ENCODE results near the gene KRT76.

The KRT76 gene

DNA sequence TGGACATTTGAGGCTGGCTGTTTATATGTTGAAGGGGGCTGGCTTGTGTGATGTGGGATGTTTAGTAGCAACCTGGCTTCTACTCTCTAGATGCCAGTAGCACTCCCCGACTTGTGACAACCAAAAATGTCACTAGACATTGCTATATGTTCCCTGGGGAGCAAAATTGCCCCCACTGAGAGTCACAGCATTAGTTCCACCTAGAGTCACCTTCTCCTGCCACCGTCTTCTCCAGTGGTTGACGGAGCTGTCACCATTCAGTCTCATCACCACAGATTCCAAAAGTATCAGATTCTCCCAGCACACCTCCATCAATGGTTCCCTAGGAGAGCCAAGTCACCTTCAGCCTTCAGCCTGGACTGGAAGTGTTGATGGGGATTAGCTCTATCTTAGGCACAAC lies 7.8 kb upstream of the KRT76 start:
- Histone ChIP-seq H3K9ac (ENCODE audit: low read length) (no peak overlapping the region), H3K4me3 (ENCODE audit: low read depth in 1 of 2, low read length in 2 of 2) (no peak overlapping the region), H3K36me3 (ENCODE audit: insufficient read depth, low read length) (no peaks in the 10 kb centered on the region), H3K9me3 (ENCODE audit: low read length) (no peaks in the 10 kb centered on the region), H3K4me1 (ENCODE audit: insufficient read depth, low read length) (no peaks in the 10 kb centered on the region), H3K27me3 (ENCODE audit: control insufficient read depth in 1 of 2, insufficient read depth in 2 of 2, low read length in 2 of 2) (peaks cover 0 to 7% of the 10 kb centered on the region in 2 donors), H3K27ac (ENCODE audit: low read depth, low read length) (no peak overlapping the region)

DNA sequence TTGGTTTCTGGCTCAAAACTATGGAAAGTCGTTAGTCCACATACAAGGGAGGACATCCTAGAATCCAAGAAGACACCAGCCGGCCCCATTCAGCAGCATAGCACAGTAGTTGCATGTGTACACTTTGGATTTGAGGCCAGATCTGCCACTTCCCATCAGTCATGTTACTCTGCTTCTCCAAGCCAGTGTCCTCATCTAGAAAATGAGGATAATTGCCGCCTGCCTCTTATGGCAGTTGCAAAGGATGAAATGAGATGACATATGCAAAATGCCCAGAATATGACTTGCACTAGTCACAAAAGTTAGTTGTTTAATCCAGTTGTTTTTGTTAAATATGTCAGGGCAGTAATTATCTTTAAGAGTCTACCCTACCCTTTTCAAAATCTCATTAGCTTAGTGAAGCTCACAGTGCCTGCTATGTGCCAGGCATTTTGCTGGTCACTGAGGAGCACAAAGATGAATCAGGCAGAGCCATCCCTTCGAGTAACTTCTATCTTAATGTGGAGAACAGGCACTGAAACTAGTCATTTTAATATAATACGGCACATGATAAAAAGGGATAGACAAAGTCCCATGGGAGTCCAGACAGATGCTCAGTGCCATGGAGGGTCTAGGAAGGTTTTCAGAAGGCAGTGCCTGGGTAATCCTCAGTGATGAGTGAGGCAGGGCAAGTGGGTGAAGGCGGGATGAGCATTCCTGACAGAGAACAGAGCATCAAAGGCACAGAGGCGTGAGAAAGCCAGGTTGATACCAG lies 6.6 kb upstream of the KRT76 start:
- Histone ChIP-seq H3K27ac (ENCODE audit: low read depth, low read length) (no peak overlapping the region), H3K4me3 (ENCODE audit: low read depth in 1 of 2, low read length in 2 of 2) (no peak overlapping the region), H3K4me1 (ENCODE audit: insufficient read depth, low read length) (no peaks in the 10 kb centered on the region), H3K36me3 (ENCODE audit: insufficient read depth, low read length) (no peaks in the 10 kb centered on the region), H3K9ac (ENCODE audit: low read length) (no peak overlapping the region), H3K9me3 (ENCODE audit: low read length) (no peaks in the 10 kb centered on the region), H3K27me3 (ENCODE audit: control insufficient read depth in 1 of 2, insufficient read depth in 2 of 2, low read length in 2 of 2) (no peaks in the 10 kb centered on the region)

GRCh38 chr12:52782502-52782901 lies 5.4 kb upstream of the KRT76 start:
- no peaks in the 10 kb centered on the region for H3K36me3 ChIP-seq (ENCODE audit: insufficient read depth, low read length)
- no peak overlapping the region for H3K4me3 ChIP-seq (ENCODE audit: low read depth in 1 of 2, low read length in 2 of 2)
- no peaks in the 10 kb centered on the region for H3K4me1 ChIP-seq (ENCODE audit: insufficient read depth, low read length)
- no peak overlapping the region for H3K27ac ChIP-seq (ENCODE audit: low read depth, low read length)
- H3K9ac ChIP-seq (ENCODE audit: low read length): no peak overlapping the region
- no peaks in the 10 kb centered on the region for H3K9me3 ChIP-seq (ENCODE audit: low read length)
- no peaks in the 10 kb centered on the region for H3K27me3 ChIP-seq (ENCODE audit: control insufficient read depth in 1 of 2, insufficient read depth in 2 of 2, low read length in 2 of 2)

- H3K36me3 ChIP-seq (ENCODE audit: insufficient read depth, low read length): no peaks in the 10 kb centered on the region
- no peaks in the 10 kb centered on the region for H3K27me3 ChIP-seq (ENCODE audit: control insufficient read depth in 1 of 2, insufficient read depth in 2 of 2, low read length in 2 of 2)
- no peak overlapping the region for H3K27ac ChIP-seq (ENCODE audit: low read depth, low read length)
- no peaks in the 10 kb centered on the region for H3K9me3 ChIP-seq (ENCODE audit: low read length)
- no peaks in the 10 kb centered on the region for H3K4me1 ChIP-seq (ENCODE audit: insufficient read depth, low read length)
- no peak overlapping the region for H3K4me3 ChIP-seq (ENCODE audit: low read depth in 1 of 2, low read length in 2 of 2)
- no peak overlapping the region for H3K9ac ChIP-seq (ENCODE audit: low read length)
Measured at GRCh38 chr12:52781399-52782082, 4.4 kb upstream of the KRT76 start.

GRCh38 chr12:52779914-52780313 lies 2.8 kb upstream of the KRT76 start:
- H3K27ac ChIP-seq (ENCODE audit: low read depth, low read length): no peak overlapping the region
- H3K9me3 ChIP-seq (ENCODE audit: low read length): no peaks in the 10 kb centered on the region
- no peaks in the 10 kb centered on the region for H3K36me3 ChIP-seq (ENCODE audit: insufficient read depth, low read length)
- H3K27me3 ChIP-seq (ENCODE audit: control insufficient read depth in 1 of 2, insufficient read depth in 2 of 2, low read length in 2 of 2): no peaks in the 10 kb centered on the region
- no peak overlapping the region for H3K4me3 ChIP-seq (ENCODE audit: low read depth in 1 of 2, low read length in 2 of 2)
- H3K9ac ChIP-seq (ENCODE audit: low read length): no peak overlapping the region
- no peaks in the 10 kb centered on the region for H3K4me1 ChIP-seq (ENCODE audit: insufficient read depth, low read length)

- Histone ChIP-seq H3K4me3 (ENCODE audit: low read depth in 1 of 2, low read length in 2 of 2) (no peak overlapping the region), H3K36me3 (ENCODE audit: insufficient read depth, low read length) (no peaks in the 10 kb centered on the region), H3K27me3 (ENCODE audit: control insufficient read depth in 1 of 2, insufficient read depth in 2 of 2, low read length in 2 of 2) (no peaks in the 10 kb centered on the region), H3K4me1 (ENCODE audit: insufficient read depth, low read length) (no peaks in the 10 kb centered on the region), H3K9me3 (ENCODE audit: low read length) (no peaks in the 10 kb centered on the region), H3K9ac (ENCODE audit: low read length) (no peak overlapping the region), H3K27ac (ENCODE audit: low read depth, low read length) (no peak overlapping the region)
Measured at GRCh38 chr12:52778833-52779232, 1.7 kb upstream of the KRT76 start.

DNA sequence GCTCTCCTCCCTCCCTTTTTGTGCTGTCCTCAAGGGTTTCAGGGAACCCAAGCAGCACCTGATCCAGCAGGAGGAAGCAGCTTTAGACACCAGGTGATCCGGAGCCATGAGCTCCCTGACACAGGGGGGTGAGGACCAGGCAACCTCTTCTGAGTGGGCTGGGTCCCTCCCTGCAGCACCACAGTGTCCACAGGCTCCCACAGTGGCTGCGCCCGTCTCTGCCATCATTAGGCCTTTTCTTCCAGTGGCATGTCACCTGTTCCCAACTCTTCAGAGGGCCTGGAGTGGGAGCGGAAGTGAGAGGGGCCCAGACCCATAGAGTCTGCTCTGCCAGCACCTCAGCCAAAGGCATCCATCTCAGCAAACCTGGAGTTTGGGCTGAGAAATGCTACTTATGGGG lies 421 bp upstream of the KRT76 start:
- no peaks in the 10 kb centered on the region for H3K36me3 ChIP-seq (ENCODE audit: insufficient read depth, low read length)
- no peak overlapping the region for H3K4me3 ChIP-seq (ENCODE audit: low read depth in 1 of 2, low read length in 2 of 2)
- no peaks in the 10 kb centered on the region for H3K27me3 ChIP-seq (ENCODE audit: control insufficient read depth in 1 of 2, insufficient read depth in 2 of 2, low read length in 2 of 2)

GRCh38 chr12:52776435-52776834 lies 710 bp downstream of the KRT76 start:
- Histone ChIP-seq H3K4me3 (ENCODE audit: low read depth in 1 of 2, low read length in 2 of 2) (no peak overlapping the region), H3K4me1 (ENCODE audit: insufficient read depth, low read length) (no peaks in the 10 kb centered on the region), H3K9ac (ENCODE audit: low read length) (no peak overlapping the region), H3K36me3 (ENCODE audit: insufficient read depth, low read length) (no peaks in the 10 kb centered on the region), H3K27me3 (ENCODE audit: control insufficient read depth in 1 of 2, insufficient read depth in 2 of 2, low read length in 2 of 2) (no peaks in the 10 kb centered on the region), H3K27ac (ENCODE audit: low read depth, low read length) (no peak overlapping the region), H3K9me3 (ENCODE audit: low read length) (no peaks in the 10 kb centered on the region)

More for the DNA sequence above, 421 bp upstream of the KRT76 start:
- Histone ChIP-seq H3K9ac (ENCODE audit: low read length) (no peak overlapping the region), H3K27ac (ENCODE audit: low read depth, low read length) (no peak overlapping the region), H3K4me1 (ENCODE audit: insufficient read depth, low read length) (no peaks in the 10 kb centered on the region), H3K9me3 (ENCODE audit: low read length) (no peaks in the 10 kb centered on the region)

GRCh38 chr12:52774629-52775250 lies 2.4 kb downstream of the KRT76 start:
- Histone ChIP-seq H3K27me3 (ENCODE audit: control insufficient read depth in 1 of 2, insufficient read depth in 2 of 2, low read length in 2 of 2) (no peaks in the 10 kb centered on the region), H3K4me1 (ENCODE audit: insufficient read depth, low read length) (no peaks in the 10 kb centered on the region), H3K27ac (ENCODE audit: low read depth, low read length) (no peak overlapping the region), H3K4me3 (ENCODE audit: low read depth in 1 of 2, low read length in 2 of 2) (no peak overlapping the region), H3K36me3 (ENCODE audit: insufficient read depth, low read length) (no peaks in the 10 kb centered on the region), H3K9ac (ENCODE audit: low read length) (no peak overlapping the region), H3K9me3 (ENCODE audit: low read length) (no peaks in the 10 kb centered on the region)

DNA sequence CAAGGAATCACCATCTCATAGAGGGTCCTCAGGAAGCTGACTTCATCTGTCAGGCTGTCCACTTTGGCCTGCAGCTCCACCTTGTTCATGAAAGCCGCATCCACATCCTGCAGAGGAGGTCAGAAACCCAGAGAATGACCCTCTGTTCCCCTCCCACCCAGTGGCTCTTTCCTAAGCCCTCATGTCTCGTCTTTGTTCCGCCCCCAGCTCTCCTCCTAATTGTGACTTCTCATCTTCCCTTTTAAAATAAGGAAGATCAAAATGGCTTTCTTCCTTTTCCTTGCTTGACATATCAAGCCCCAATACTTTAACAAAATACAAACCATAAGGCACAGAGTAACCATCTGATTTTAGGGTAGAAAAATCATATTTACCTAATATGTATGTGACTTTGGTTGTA lies 4.4 kb downstream of the KRT76 start:
- H3K4me3 ChIP-seq (ENCODE audit: low read depth in 1 of 2, low read length in 2 of 2): no peak overlapping the region
- H3K4me1 ChIP-seq (ENCODE audit: insufficient read depth, low read length): no peaks in the 10 kb centered on the region
- H3K36me3 ChIP-seq (ENCODE audit: insufficient read depth, low read length): no peaks in the 10 kb centered on the region
- no peak overlapping the region for H3K9ac ChIP-seq (ENCODE audit: low read length)
- no peaks in the 10 kb centered on the region for H3K9me3 ChIP-seq (ENCODE audit: low read length)
- H3K27me3 ChIP-seq (ENCODE audit: control insufficient read depth in 1 of 2, insufficient read depth in 2 of 2, low read length in 2 of 2): no peaks in the 10 kb centered on the region
- H3K27ac ChIP-seq (ENCODE audit: low read depth, low read length): no peak overlapping the region

DNA sequence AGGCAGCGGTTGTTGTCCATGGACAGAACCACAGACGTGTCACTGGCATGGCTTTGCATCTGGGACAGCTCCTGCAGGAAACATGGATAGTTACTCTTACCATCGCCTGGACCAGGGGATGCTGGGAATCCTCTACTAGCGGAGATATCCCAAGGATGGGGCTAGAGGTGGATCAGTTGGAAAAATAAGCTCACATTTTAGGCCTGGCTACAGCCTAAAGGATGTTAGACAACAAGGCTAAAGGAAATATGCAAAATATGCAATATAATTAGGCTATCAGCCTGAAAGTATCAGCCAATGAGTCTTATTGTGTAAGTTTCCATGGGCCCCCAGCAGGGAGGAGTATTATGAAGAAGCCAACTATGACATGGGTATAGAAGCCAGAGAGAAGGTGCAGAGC lies 5.0 kb downstream of the KRT76 start:
- Histone ChIP-seq H3K4me1 (ENCODE audit: insufficient read depth, low read length) (no peaks in the 10 kb centered on the region), H3K27me3 (ENCODE audit: control insufficient read depth in 1 of 2, insufficient read depth in 2 of 2, low read length in 2 of 2) (no peaks in the 10 kb centered on the region), H3K27ac (ENCODE audit: low read depth, low read length) (no peak overlapping the region), H3K9me3 (ENCODE audit: low read length) (no peaks in the 10 kb centered on the region), H3K36me3 (ENCODE audit: insufficient read depth, low read length) (no peaks in the 10 kb centered on the region), H3K4me3 (ENCODE audit: low read depth in 1 of 2, low read length in 2 of 2) (no peak overlapping the region), H3K9ac (ENCODE audit: low read length) (no peak overlapping the region)

Data from muscle layer of colon (tissue), 2 donors.